KOPT-K1 (cell line): ENCODE data around the gene PHLDA2.

Experiments
- H3K27ac ChIP-seq: fragments of 200-600 bp; sonication (generic); 2 replicates; pipeline ENCODE4 v1.5.1; 2016; ENCODE audit warnings: antibody characterized with exemption, mild to moderate bottlenecking, low read depth, low read length; ENCODE audit not compliant: poor library complexity, severe bottlenecking
- H3K36me3 ChIP-seq: fragments of 200-600 bp; sonication (generic); 2 replicates; pipeline ENCODE4 v1.5.1; 2017; ENCODE audit warnings: antibody characterized with exemption, mild to moderate bottlenecking, low read length, moderate library complexity; ENCODE audit not compliant: insufficient read depth
- H3K9me3 ChIP-seq: fragments of 200-600 bp; sonication (generic); 2 replicates; pipeline ENCODE4 v1.5.1; 2017; ENCODE audit warnings: antibody characterized with exemption, low read length, mild to moderate bottlenecking; ENCODE audit not compliant: insufficient read depth, poor library complexity, severe bottlenecking

PHLDA2 gene

GRCh38 chr11:2928605-2929530 is at the start of gene PHLDA2:
Gene PHLDA2, minus strand, starts transcription at chr11:2929420. Its CDS starts 56 bp downstream, at chr11:2929364.
- Histone ChIP-seq H3K27ac (no peak within 1 kb of the TSS), H3K36me3 (no peaks in the 10 kb centered on the region)

GRCh38 chr11:2977113-2977512 is 47.9 kb upstream of the PHLDA2 start:
- H3K9me3 ChIP-seq: no peaks in the 10 kb centered on the region
- H3K27ac ChIP-seq: no peak overlapping the region
- H3K36me3 ChIP-seq: peaks cover 90% of the 10 kb centered on the region

More at GRCh38 chr11:2928605-2929530, at the start of gene PHLDA2:
- no peaks in the 10 kb centered on the region for H3K9me3 ChIP-seq

GRCh38 chr11:2976294-2977063 is 47.3 kb upstream of the PHLDA2 start:
- no peaks in the 10 kb centered on the region for H3K9me3 ChIP-seq

GRCh38 chr11:2975594-2975993 is 46.4 kb upstream of the PHLDA2 start:
- H3K36me3 ChIP-seq: peaks cover 100% of the 10 kb centered on the region
- H3K9me3 ChIP-seq: no peaks in the 10 kb centered on the region
- H3K27ac ChIP-seq: no peak overlapping the region

More at GRCh38 chr11:2976294-2977063, 47.3 kb upstream of the PHLDA2 start:
- no peak overlapping the region for H3K27ac ChIP-seq
- peaks cover 91% of the 10 kb centered on the region for H3K36me3 ChIP-seq

- Histone ChIP-seq H3K9me3 (no peaks in the 10 kb centered on the region), H3K36me3 (peaks cover 100% of the 10 kb centered on the region), H3K27ac (no peak overlapping the region)
Observed at GRCh38 chr11:2974272-2974671, 45.1 kb upstream of the PHLDA2 start.

- Histone ChIP-seq H3K36me3 (peaks cover 100% of the 10 kb centered on the region), H3K9me3 (no peaks in the 10 kb centered on the region), H3K27ac (no peak overlapping the region)
Observed at GRCh38 chr11:2968341-2968900, 39.2 kb upstream of the PHLDA2 start.

GRCh38 chr11:2964782-2965181 is 35.6 kb upstream of the PHLDA2 start:
- H3K27ac ChIP-seq: no peak overlapping the region
- H3K9me3 ChIP-seq: no peaks in the 10 kb centered on the region
- H3K36me3 ChIP-seq: peaks cover 100% of the 10 kb centered on the region

GRCh38 chr11:2963761-2964160 is 34.5 kb upstream of the PHLDA2 start:
- H3K9me3 ChIP-seq: no peaks in the 10 kb centered on the region
- peaks cover 100% of the 10 kb centered on the region for H3K36me3 ChIP-seq
- H3K27ac ChIP-seq: no peak overlapping the region

GRCh38 chr11:2963112-2963754 is 34.0 kb upstream of the PHLDA2 start:
- Histone ChIP-seq H3K27ac (no peak overlapping the region), H3K9me3 (no peaks in the 10 kb centered on the region), H3K36me3 (peaks cover 100% of the 10 kb centered on the region)

GRCh38 chr11:2961080-2961479 is 31.9 kb upstream of the PHLDA2 start:
- H3K36me3 ChIP-seq: peaks cover 100% of the 10 kb centered on the region
- H3K9me3 ChIP-seq: no peaks in the 10 kb centered on the region
- H3K27ac ChIP-seq: no peak overlapping the region

GRCh38 chr11:2960139-2960538 is 30.9 kb upstream of the PHLDA2 start:
- Histone ChIP-seq H3K9me3 (no peaks in the 10 kb centered on the region), H3K27ac (no peak overlapping the region), H3K36me3 (peaks cover 100% of the 10 kb centered on the region)

GRCh38 chr11:2958251-2958650 is 29.0 kb upstream of the PHLDA2 start:
- H3K9me3 ChIP-seq: no peaks in the 10 kb centered on the region
- H3K27ac ChIP-seq: no peak overlapping the region
- H3K36me3 ChIP-seq: peaks cover 100% of the 10 kb centered on the region

GRCh38 chr11:2955906-2956476 is 26.8 kb upstream of the PHLDA2 start:
- no peaks in the 10 kb centered on the region for H3K9me3 ChIP-seq
- peaks cover 100% of the 10 kb centered on the region for H3K36me3 ChIP-seq
- H3K27ac ChIP-seq: no peak overlapping the region

- Histone ChIP-seq H3K9me3 (no peaks in the 10 kb centered on the region), H3K36me3 (peaks cover 100% of the 10 kb centered on the region), H3K27ac (no peak overlapping the region)
Observed at GRCh38 chr11:2954263-2954662, 25.0 kb upstream of the PHLDA2 start.
